ENCODE measurements around the gene SPIRE2. TPM values are rescaled to one million over a fixed set of nuclear protein-coding genes. Genes with fewer than 3 reads are reported as not detected.
"Not testable (repeated sequence)": the region's sequence is repeated elsewhere in the genome, so short reads cannot be mapped to it uniquely, and the experiment has no call there.

SPIRE2 gene
- 17.1 and 18.6 TPM in 2 replicates for total RNA-seq (ENCODE audit: low replicate concordance)
- long read RNA-seq, partial matches to known transcripts, result 0 of 4 reads
- long read RNA-seq, other reads (novel, unspliced or antisense), result 3 of 4 reads

- H3K4me3 Mint-ChIP-seq, result peak within 1 kb of the TSS; percentile 91
These were observed at the start of gene SPIRE2 for GRCh38 chr16:89828199-89828869. Gene SPIRE2 (plus strand): TSS chr16:89828475. CDS start chr16:89828551, 76 bp downstream.

GRCh38 chr16:89779231-89779908 is 48.9 kb upstream of the SPIRE2 start:
- Mint-ChIP-seq H3K36me3 (peaks cover 10% of the 10 kb centered on the region), H3K4me3 (no peak overlapping the region), H3K27me3 (no peaks in the 10 kb centered on the region), H3K27ac (no peak overlapping the region), H3K4me1 (ENCODE audit: unreplicated experiment) (no peaks in the 10 kb centered on the region), H3K9me3 (no peaks in the 10 kb centered on the region)
- no peak for DNase-seq (ENCODE audit: extremely low spot score, unreplicated experiment)
- TF ChIP-seq, protein P1, sequence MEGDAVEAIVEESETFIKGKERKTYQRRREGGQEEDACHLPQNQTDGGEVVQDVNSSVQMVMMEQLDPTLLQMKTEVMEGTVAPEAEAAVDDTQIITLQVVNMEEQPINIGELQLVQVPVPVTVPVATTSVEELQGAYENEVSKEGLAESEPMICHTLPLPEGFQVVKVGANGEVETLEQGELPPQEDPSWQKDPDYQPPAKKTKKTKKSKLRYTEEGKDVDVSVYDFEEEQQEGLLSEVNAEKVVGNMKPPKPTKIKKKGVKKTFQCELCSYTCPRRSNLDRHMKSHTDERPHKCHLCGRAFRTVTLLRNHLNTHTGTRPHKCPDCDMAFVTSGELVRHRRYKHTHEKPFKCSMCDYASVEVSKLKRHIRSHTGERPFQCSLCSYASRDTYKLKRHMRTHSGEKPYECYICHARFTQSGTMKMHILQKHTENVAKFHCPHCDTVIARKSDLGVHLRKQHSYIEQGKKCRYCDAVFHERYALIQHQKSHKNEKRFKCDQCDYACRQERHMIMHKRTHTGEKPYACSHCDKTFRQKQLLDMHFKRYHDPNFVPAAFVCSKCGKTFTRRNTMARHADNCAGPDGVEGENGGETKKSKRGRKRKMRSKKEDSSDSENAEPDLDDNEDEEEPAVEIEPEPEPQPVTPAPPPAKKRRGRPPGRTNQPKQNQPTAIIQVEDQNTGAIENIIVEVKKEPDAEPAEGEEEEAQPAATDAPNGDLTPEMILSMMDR (conservative IDR thresholded peaks at IDR 0.05), result no peak

More at GRCh38 chr16:89828199-89828869, at the start of gene SPIRE2:
- Mint-ChIP-seq H3K27me3 (no peaks in the 10 kb centered on the region), H3K9me3 (no peaks in the 10 kb centered on the region), H3K27ac (peak within 1 kb of the TSS; percentile 90), H3K4me1 (ENCODE audit: unreplicated experiment) (peaks cover 18% of the 10 kb centered on the region), H3K36me3 (no peaks in the 10 kb centered on the region)
- DNase-seq (ENCODE audit: extremely low spot score, unreplicated experiment), result peak; percentile 85
- TF ChIP-seq, protein P1 (conservative IDR thresholded peaks at IDR 0.05), result no peak

- Mint-ChIP-seq H3K9me3 (no peaks in the 10 kb centered on the region), H3K4me1 (ENCODE audit: unreplicated experiment) (no peaks in the 10 kb centered on the region), H3K27me3 (no peaks in the 10 kb centered on the region), H3K36me3 (peaks cover 14% of the 10 kb centered on the region), H3K27ac (no peak overlapping the region), H3K4me3 (no peak overlapping the region)
- no peak for DNase-seq (ENCODE audit: extremely low spot score, unreplicated experiment)
- TF ChIP-seq, protein P1 (conservative IDR thresholded peaks at IDR 0.05), result no peak
These were observed 48.4 kb upstream of the SPIRE2 start for GRCh38 chr16:89779909-89780305.

DNA sequence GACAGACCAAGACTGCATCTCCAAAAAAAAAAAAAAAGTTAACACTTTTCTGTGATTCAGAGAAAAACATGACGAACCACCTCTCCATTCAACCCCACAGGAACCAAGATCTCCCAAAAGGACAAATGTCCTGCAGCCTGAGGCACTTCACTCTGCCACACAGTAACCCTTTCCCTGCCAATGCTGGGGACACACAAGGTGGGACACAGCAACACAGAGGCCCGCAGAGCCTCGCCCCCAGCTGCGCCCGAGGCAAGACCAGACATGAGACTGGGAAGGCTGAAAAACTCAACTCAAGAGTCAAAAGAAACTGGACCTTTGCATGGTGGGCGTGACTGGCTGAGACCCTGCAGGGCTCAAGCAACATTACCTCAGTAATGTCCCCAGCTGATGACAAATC is 45.8 kb upstream of the SPIRE2 start:
- TF ChIP-seq, protein P1 (conservative IDR thresholded peaks at IDR 0.05), result no peak
- peaks cover 17% of the 10 kb centered on the region for H3K36me3 Mint-ChIP-seq
- H3K4me1 Mint-ChIP-seq (ENCODE audit: unreplicated experiment), result no peaks in the 10 kb centered on the region
- H3K27me3 Mint-ChIP-seq, result no peaks in the 10 kb centered on the region
- DNase-seq (ENCODE audit: extremely low spot score, unreplicated experiment), result no peak
- H3K4me3 Mint-ChIP-seq, result no peak overlapping the region
- H3K9me3 Mint-ChIP-seq, result no peaks in the 10 kb centered on the region
- no peak overlapping the region for H3K27ac Mint-ChIP-seq

GRCh38 chr16:89783952-89784351 is 44.3 kb upstream of the SPIRE2 start:
- H3K4me3 Mint-ChIP-seq; H3K4me1 Mint-ChIP-seq (ENCODE audit: unreplicated experiment); DNase-seq (ENCODE audit: extremely low spot score, unreplicated experiment); H3K9me3 Mint-ChIP-seq; H3K27me3 Mint-ChIP-seq; H3K27ac Mint-ChIP-seq: not testable (repeated sequence)
- H3K36me3 Mint-ChIP-seq, result peaks cover 17% of the 10 kb centered on the region

GRCh38 chr16:89784406-89784805 is 43.9 kb upstream of the SPIRE2 start:
- no peaks in the 10 kb centered on the region for H3K9me3 Mint-ChIP-seq
- H3K27me3 Mint-ChIP-seq, result no peaks in the 10 kb centered on the region
- peak overlapping the region; percentile 37 for H3K27ac Mint-ChIP-seq
- H3K36me3 Mint-ChIP-seq, result peaks cover 17% of the 10 kb centered on the region
- TF ChIP-seq, protein P1 (conservative IDR thresholded peaks at IDR 0.05), result no peak
- H3K4me3 Mint-ChIP-seq, result no peak overlapping the region
- H3K4me1 Mint-ChIP-seq (ENCODE audit: unreplicated experiment), result no peaks in the 10 kb centered on the region
- no peak for DNase-seq (ENCODE audit: extremely low spot score, unreplicated experiment)

All from type B pancreatic cell (in vitro differentiated cells).